Fibroblast of skin of left biceps (primary cell): ENCODE measurements around the gene B4GALNT2.
A peak's percentile ranks its signal among the peaks of the same experiment; 100 is the strongest.
"Not testable (repeated sequence)": the region's sequence is repeated elsewhere in the genome, so short reads cannot be mapped to it uniquely, and the experiment has no call there.

Source experiments
- DNase-seq, 2 experiments: peaks; one replicate each; pipeline ENCODE4 v3.0.0-alpha.2; 2013; ENCODE audit warnings: low read depth in 2 of 2

B4GALNT2 gene

DNA sequence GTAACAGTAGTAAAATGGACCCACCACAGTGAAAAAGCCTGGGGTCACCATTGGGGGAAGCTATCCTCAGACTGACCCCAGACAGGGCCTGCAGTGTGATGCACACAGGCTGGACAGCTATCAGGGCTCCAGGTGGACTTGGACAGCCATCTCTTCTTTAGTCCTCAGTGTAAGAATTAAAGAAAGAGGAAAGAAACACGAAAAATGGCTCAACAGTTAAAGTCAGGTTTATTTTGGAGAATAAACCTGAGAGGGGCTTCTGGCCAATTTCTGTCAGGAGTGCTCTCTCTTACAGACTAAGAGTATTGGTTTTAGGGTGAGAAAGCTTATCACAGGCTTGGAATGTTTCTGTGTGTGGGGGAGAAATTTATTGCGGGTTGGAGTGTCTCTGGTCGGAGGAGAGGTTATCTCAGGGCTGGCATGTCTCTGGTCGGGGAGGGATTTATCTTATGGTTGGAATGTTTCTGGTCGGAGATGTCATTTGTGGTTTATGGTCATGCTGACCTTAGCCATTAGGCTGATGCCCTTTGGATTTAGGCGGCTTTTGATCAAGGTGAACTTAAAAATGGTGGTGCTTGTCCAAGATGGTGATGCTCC, 10.8 kb upstream of the B4GALNT2 start:
- DNase-seq = no peak

DNA sequence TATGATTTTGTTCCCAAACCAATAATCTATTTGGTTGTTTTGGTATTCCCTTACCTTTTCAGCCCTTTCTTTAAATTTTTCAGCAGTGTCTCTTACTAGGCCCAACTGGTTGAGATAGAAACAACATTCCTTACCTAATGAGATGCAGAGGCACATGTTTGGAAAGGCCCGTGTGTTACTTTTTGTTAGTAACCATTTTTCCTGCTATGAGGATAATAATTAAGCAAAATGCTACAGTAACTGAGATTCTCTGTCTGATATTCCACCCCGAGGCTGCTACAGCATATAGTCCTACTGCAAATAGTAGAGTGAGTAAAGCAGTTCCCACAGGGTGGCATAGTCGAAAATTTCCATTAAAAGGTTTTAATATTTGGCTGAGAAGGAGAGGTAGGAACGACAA, 10.0 kb upstream of the B4GALNT2 start:
- no peak for DNase-seq

DNA sequence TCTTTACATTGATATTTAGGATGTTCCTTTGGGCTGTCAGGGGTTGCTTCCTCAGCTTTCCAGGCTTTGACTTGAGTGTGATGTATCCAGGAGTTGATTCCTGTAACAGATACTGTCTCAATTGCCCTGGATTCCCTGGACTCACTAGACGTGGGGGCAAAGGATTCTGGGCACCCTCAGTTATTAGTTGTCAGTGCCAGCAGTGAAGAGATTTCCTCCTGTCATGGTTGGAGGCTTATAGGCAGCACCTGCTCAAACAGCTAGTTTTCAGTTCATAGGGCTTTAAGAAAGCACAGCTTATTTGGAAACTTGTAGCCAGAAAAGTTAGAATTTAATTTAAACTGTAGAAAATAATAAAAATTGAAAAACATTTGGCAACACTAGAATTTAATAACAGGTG, 9.5 kb upstream of the B4GALNT2 start:
- DNase-seq = no peak

DNA sequence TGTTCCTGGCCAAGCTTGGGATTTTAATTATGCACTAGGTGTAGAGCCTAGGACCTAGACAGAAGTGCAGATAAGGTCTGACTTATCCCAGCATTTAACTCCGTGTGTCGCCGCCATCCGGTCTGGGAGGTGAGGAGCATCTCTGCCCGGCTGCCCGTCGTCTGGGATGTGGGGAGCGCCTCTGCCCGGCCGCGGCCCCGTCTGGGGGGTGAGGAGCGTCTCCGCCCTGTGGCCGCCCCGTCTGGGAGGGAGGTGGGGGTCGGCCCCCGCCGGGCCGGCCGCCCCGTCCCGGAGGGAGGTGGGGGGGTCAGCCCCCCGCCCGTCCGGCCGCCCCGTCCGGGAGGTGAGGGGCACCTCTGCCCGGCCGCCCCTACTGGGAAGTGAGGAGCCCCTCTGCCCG, 7.1 kb upstream of the B4GALNT2 start:
- DNase-seq = no peak

DNA sequence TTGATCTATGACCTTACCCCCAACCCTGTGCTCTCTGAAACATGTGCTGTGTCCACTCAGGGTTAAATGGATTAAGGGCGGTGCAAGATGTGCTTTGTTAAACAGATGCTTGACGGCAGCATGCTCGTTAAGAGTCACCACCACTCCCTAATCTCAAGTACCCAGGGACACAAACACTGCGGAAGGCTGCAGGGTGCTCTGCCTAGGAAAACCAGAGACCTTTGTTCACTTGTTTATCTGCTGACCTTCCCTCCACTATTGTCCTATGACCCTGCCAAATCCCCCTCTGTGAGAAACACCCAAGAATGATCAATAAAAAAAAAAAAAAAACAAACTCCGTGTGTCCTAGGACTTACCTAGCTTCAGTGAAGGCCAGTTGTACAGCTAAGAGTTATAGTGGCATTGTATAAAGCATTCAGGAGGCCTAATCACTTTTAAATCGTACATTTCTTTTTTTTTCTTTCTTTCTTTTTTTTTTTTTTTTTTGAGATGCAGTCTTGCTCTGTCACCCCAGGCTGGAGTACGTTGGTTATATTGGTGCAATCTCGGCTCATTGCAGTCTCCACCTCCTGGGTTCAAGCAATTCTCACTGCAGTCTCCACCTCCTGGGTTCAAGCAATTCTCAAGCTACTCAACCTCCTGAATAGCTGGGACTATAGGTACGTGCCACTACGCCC, 6.2 kb upstream of the B4GALNT2 start:
- DNase-seq = not testable (repeated sequence)

DNA sequence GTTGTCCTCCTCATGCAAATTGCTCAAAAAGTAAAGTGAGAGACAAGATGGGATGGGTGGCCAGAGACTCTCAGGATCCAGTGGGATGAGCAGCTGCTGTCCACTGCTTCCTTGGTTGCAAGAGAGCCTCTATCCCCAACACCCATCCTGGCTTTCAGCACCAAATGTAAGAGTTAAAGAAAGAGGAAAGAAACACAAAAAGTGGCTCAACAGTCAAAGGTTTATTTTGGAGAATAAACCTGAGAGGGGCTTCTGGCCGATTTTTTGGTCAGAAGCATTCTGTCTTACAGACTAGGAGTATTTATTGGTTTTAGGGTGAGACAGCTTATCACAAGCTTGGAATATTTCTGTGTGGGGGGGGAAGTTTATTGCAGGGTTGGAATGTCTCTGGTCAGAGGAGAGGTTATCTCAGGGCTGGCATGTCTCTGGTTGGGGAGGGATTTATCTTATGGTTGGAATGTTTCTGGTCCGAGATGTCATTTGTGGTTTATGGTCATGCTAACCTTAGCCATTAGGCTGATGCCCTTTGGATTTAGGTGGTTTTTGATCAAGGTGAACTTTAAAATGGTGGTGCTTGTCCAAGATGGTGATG, 3.1 kb upstream of the B4GALNT2 start:
- not testable (repeated sequence) for DNase-seq

DNA sequence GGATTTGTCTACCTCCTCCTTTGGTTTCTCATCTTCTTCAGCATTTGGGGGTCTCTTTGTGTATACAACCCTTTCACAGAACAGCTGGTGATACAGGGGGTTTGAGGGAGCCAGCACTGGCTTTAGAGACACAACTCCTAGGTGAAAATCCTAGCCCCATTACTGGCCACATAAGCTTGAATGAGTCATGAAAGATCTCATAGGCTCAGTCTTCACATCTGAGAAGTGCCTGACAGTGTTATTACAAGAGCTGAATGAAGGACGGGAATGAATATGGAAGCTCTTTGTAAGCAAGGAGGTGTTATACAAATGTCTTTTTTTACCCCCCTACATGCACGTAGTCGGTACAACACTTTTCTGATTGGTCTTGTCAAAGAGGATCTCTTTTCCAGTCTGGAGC, 1.7 kb upstream of the B4GALNT2 start:
- no peak for DNase-seq

DNA sequence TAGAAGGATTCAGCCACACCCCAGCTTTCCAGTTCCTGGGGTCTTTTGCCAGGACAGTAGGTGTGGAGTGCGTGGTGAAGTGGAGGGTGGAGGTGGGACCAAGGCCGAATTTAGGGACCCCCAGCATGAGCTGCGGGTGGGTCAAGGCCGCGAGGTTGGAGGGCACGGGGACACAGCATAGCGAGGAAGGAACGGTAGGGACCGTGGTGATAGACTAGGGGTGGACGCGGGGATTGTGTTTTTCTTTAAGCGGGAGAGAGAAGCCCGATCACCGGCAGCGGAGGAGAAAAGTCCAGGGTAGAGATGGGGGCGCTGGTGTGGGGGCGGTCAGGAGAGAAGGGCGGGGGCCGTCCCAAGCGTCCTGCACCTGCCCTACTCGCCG, 261 bp upstream of the B4GALNT2 start:
- no peak for DNase-seq

DNA sequence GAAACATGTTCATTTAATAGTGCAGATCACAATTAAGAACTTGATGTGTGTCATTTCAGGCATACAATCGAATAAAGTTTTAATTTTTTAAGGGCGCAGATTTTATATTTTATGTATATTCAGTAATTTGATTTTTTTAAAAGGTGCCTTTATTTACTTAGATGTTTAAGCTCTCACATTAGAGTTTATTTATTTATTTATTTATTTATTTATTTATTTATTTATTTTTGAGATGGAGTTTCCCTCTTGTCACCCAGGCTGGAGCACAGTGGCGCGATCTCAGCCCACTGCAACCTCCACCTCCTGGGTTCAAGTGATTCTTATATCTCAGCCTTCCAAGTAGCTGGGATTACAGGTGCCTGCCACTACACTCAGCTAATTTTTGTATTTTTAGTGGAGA, 3.8 kb downstream of the B4GALNT2 start:
- no peak for DNase-seq

DNA sequence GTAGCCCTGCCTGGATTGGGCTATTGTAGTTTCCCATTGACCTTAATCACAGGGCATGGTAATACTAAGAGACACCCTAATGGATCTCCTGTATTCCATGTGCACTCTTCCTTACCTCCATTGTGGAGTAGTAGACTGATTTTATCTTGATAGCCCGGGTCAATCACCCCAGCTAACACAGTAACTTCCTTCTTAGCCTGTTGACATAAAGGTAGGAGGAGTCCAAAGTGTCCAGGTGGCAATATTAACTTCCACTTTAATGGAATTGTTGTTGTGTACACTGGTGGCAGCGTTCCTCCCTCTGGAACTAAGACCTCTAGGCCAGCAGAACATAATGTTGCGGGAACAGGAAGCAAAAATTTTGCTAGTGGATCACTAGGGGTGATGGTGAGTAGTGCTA, 13.1 kb downstream of the B4GALNT2 start:
- DNase-seq = not testable (repeated sequence)

DNA sequence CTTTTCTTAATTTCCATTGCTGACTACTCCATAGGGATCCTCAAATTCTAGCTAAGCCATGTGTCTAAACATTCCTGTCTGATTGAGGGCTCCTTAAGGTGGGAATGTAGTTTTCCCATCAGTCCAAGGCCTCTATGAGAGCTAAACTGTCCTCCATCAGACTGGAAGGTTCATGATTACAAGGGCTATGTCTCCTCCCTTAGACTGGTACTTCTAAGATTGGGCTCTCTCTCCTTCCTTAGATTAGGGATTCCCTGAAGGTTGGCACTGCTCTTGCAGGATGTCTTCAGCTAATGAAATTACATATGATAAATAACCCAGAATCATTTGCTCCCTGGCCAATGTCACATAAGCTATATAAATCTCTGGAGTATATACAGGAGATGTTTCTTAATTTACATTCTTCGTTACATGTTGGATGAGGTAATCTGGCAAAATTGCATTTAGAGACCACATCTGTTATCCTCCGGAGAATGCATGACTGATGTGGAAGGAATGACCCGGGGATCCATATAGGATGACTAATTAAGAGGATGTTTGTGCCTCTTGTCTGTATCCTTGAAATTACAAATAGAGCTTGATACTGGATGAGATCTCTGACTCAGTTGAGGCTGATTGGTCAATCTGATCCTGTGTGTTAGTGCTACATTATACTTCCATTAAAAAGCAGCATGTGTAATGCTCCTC, 14.2 kb downstream of the B4GALNT2 start:
- peak; percentile 98 to 99 for DNase-seq

DNA sequence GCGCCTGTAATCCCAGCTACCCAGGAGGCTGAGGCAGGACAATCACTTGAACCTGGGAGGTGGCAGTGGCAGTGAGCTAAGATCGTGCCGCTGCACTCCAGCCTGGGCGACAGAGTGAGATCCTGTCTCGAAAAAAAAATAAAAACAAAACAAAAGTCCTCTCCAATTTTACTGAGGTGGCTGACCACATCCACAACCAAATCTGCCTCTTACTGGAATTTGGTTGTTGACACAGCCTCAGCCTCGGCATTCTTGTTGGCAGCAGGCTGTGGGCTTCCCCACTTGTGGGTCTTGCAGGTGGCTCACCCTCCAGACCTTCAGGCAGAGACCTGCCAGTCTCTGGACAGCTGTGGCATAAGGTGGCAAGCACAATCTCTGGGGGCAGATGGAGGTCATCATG, 15.6 kb downstream of the B4GALNT2 start:
- DNase-seq = no peak

DNA sequence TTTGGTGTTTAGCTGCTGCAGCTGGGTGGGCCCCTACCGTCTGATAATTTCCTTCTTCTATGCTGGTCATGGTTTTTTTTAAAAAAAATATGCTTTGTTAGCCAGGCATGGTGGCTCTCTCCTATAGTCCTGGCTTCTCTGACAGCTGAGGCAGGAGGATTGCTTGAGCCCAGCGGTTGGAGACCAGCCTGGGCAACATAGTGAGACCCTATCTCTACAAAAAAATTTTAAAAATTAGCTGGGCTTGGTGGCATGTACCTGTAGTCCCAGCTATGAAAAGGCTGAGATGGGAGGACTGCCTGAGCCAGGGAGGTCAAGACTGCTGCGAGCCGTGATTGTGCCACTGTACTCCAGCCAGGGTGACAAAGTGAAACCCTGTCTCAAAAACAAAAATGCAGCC, 19.4 kb downstream of the B4GALNT2 start:
- no peak for DNase-seq

DNA sequence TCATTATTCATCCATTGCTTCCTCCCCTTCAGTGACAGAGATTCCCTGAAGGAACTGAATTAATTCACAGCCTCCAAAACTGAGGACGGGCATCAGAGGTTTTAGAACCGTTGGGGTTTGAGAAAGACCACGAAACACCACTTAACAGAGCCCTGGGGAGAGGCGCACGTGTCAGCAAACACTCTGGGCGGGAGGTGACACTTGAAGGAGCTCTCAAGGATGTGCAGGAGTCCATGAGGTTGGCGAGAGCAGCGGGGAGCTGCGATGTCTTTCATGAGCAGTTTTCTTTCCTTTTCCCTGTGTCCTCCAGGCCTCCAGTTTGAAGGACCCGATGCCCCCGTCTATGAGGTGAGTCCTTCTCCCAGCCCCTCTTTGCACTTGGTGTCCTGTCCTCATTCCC, 23.7 kb downstream of the B4GALNT2 start:
- DNase-seq = no peak

DNA sequence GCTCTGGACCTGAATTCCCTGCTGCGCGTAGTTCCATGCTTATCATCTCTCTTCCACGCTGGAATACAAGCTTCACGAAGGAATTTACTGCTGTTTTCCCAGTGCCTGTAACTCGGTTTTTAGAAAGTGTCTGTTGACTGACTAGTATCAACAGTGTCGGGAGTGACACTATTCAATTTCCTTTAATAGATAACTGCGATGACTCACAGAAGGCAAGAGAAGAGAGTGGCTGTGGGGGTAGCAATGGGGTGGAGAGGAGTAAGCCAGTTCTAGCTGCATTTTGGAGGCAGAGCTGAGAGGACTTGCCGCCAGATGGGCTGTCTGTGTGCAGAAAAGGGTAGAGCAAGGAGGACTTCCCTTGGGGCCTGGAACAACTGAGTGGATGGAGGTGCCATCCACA, 25.2 kb downstream of the B4GALNT2 start:
- no peak for DNase-seq

DNA sequence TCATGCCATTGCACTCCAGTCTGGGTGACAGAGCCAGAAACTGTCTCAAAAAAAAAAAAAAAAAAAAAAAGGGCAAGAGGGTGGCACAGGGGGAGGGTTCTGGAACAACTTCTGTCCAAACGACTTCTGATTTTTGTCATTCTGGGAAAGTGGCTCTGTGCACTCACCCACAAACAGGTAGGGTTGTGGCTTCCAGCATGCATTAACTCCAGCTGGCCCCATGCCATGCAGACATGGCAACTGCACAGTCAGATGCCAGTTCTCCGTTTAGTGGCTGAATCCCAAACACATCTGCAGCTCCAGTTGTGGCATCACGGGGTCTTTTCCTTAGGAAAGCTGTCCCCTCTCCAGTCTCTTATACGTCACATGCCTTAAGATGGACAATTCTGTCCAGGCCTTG, 30.3 kb downstream of the B4GALNT2 start:
- no peak for DNase-seq

DNA sequence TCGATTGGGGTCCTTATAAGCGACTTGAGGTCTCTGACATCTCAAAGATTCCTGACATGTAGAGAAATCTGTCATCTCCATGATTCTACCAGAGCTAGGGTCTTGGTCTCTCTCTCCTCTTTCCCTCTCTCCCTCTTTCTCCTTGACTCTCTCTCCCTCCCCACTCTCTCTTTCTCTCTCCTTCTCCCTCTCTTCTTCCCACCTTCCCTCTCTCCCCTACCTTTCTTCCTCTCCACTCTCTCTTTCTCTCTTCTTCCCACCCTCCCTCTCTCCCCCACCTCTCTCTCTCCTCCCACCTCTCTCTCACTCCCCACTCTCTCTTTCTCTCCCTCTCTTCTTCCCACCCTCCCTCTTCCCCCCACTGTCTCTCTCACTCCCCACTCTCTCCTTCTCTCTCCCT, 32.6 kb downstream of the B4GALNT2 start:
- DNase-seq = no peak

DNA sequence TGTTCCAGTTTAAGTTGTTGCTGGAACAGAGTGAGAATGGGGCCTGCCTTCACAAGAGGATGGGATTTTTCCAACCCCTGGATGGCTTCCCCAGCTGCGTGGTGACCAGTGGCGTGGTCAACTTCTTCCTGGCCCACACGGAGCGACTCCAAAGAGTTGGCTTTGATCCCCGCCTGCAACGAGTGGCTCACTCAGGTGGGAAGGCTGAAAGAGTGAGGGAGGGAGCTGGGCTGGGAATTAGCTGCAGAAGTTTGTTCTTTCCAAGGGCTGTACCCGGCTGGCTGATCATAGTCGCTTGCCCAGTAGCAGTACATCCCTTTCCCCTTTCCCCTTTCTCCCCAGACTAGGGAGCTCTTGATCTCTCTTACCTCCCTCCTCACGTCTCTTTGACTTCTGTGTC, 36.1 kb downstream of the B4GALNT2 start:
- no peak for DNase-seq

DNA sequence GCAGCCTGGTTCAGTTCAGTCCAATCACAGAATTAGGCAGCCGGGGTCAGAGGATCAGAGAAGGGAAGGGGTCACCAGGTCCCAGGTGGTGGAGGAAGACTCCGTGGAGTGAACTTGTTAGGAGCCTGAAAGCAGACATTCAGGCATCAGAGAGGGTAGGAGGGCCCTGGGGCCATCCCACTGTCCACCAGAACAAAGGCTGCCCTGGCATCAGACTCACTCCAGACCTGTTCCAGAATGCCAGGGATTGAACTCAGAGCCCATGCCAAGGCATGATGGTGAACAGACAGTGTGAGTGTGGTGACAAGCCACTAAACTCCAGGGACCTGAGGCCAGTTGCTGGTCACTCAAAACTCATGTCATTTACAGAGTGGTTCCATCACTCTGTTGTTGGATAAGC, 37.6 kb downstream of the B4GALNT2 start:
- DNase-seq = no peak

DNA sequence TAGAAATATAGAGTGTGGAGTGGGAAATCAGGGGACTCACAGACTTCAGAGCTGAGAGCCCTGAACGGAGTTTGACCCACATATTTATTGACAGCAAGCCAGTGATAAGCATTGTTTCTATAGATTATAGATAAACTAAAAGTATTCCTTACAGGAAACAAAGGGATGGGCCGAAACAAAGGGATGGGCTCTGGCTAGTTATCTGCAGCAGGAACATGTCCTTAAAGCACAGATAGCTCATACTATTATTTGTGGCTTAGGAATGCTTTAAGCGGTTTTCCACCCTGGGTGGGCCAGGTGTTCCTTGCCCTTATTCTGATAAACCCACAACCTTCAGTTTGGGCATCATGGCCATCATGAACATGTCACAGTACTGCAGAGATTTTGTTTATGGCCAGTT, 38.1 kb downstream of the B4GALNT2 start:
- DNase-seq = not testable (repeated sequence)

DNA sequence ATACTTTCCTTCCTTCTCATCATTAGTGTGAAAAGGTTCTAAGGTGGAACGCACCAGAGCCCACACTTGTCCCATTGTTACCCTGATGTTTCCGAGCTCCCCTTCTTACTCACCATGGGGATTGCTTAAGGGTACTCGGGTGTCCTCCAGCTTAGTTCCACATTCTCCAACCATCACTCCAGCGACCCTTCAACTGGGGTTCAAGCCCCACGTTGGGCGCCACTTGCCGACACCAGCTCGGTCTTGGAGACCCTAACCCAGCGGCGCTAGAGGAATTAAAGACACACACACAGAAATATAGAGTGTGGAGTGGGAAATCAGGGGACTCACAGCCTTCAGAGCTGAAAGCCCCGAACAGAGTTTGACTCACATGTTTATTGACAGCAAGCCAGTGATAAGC, 43.4 kb downstream of the B4GALNT2 start:
- DNase-seq = not testable (repeated sequence)

DNA sequence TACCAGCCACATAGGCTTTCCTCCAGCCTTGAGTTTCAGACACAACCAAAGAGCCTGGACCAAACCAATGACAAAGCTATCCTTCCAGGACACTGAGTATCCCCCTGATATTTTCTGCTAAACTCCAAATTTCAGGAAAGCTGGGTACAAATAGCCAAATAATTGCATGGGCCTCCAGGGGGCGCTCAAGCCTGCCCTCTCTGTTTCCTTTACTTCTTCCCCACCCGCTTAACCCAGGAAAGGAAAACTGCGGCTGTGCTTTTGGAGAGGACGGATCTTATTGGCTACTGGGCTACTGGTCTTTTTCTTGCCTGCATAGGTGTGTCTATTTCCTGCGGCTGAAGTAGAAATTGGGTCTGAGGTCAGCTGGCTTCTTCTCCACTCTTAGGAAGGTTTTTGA, 47.7 kb downstream of the B4GALNT2 start:
- DNase-seq = peak; percentile 6 to 13
